ENCODE results near the gene SYTL3.
"Not testable (repeated sequence)": the region's sequence is repeated elsewhere in the genome, so short reads cannot be mapped to it uniquely, and the experiment has no call there.

The SYTL3 gene

GRCh38 chr6:158644231-158645063 lies 5.4 kb upstream of the SYTL3 start, which contains the start of gene DYNLT1:
Gene DYNLT1, minus strand, starts transcription at chr6:158644743. Its CDS starts 35 bp downstream, at chr6:158644708.
- H3K27ac Mint-ChIP-seq: peak within 1 kb of the TSS; percentile 81
- H3K9me3 Mint-ChIP-seq: no peaks in the 10 kb centered on the region
- H3K27me3 Mint-ChIP-seq: no peaks in the 10 kb centered on the region
- peak within 1 kb of the TSS; percentile 95 for H3K4me3 Mint-ChIP-seq
- peaks cover 73% of the 10 kb centered on the region for H3K4me1 Mint-ChIP-seq
- peak; percentile 87 for ATAC-seq
- peaks cover 13% of the 10 kb centered on the region for H3K36me3 Mint-ChIP-seq

- Mint-ChIP-seq H3K27ac (peak overlapping the region; percentile 81), H3K4me1 (peaks cover 72% of the 10 kb centered on the region), H3K27me3 (no peaks in the 10 kb centered on the region), H3K4me3 (peak overlapping the region; percentile 95), H3K9me3 (no peaks in the 10 kb centered on the region), H3K36me3 (peaks cover 6% of the 10 kb centered on the region)
- no peak for ATAC-seq
Observed at GRCh38 chr6:158645064-158646022, 4.5 kb upstream of the SYTL3 start.

- H3K9me3 Mint-ChIP-seq: no peaks in the 10 kb centered on the region
- no peaks in the 10 kb centered on the region for H3K36me3 Mint-ChIP-seq
- H3K4me3 Mint-ChIP-seq: peak overlapping the region; percentile 95
- H3K4me1 Mint-ChIP-seq: peaks cover 63% of the 10 kb centered on the region
- ATAC-seq: no peak
- peak overlapping the region; percentile 81 for H3K27ac Mint-ChIP-seq
- H3K27me3 Mint-ChIP-seq: no peaks in the 10 kb centered on the region
Observed at GRCh38 chr6:158646023-158646910, 3.6 kb upstream of the SYTL3 start.

DNA sequence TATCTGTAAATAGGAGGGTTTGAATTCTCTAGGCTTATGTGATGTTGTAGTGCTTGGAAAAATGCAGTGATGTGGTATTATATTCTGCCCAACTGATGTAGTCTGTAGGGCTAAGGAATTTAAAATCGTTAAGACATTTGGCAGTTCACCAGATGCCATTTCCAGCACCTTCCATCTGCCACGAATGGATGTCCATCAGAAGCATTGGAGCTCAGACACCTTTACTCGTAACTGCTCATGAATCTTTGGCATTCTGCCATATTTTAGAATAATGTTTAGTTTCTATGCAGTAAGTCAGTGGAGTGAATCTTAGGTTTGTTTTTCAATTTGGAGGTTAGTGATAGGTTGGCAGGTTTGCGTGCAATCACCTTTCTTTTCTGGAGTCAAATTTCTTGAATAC lies 2.4 kb upstream of the SYTL3 start:
- Mint-ChIP-seq H3K4me3 (no peak overlapping the region), H3K27ac (no peak overlapping the region), H3K27me3 (no peaks in the 10 kb centered on the region), H3K36me3 (no peaks in the 10 kb centered on the region), H3K4me1 (peaks cover 53% of the 10 kb centered on the region), H3K9me3 (no peaks in the 10 kb centered on the region)
- ATAC-seq: no peak

DNA sequence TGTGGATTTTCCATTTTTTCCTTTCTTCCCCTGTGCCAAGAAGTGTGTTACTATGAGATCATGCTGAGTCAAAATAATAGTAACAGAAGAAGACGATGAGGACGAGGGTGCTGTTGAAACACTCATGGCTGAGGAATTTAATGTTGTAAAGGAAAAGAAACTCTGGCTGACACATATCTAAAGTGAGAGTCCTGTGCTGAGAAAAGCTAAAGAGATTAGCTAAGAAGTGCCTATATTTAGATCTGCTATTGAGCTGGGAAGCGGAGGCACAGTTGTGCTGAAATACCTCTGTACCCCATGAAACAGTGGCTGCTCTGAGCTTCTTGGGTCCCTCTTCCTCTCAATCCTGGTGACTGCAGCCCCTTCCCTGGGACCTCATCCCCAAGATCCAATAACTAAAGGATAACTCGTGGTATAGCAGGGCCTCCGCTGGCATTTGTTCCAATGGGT lies 1.1 kb upstream of the SYTL3 start:
- H3K4me3 Mint-ChIP-seq: peak overlapping the region; percentile 82
- peak overlapping the region; percentile 98 for H3K27ac Mint-ChIP-seq
- no peaks in the 10 kb centered on the region for H3K36me3 Mint-ChIP-seq
- no peaks in the 10 kb centered on the region for H3K9me3 Mint-ChIP-seq
- peak; percentile 21 for ATAC-seq
- H3K4me1 Mint-ChIP-seq: peaks cover 53% of the 10 kb centered on the region
- H3K27me3 Mint-ChIP-seq: no peaks in the 10 kb centered on the region

DNA sequence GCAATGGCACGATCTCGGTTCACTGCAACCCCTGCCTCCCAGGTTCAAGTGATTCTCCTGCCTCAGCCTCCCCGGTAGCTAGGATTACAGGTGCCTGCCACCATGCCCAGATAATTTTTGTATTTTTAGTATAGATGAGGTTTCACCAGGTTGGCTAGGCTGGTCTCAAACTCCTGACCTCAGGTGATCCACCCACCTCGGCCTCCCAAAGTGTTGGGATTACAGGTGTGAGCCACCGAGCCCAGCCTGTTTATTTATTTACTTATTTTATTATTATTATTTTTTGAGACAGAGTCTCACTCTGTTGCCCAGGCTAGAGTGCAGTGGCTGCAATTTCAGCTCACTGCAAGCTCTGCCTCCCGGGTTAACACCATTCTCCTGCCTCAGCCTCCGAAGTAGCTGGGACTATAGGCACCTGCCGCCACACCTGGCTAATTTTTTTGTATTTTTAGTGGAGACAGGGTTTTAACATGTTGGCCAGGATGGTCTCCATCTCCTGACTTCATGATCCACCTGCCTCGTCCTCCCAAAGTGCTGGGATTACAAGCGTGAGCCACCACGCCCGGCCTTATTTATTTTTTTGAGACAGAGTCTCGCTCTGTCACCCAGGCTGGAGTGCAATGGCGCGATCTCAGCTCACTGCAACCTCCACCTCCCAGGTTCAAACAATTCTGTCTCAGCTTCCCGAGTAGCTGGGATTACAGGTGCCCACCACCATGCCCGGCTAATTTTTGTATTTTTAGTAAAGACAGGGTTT lies 2.3 kb downstream of the SYTL3 start:
- Mint-ChIP-seq H3K27ac (peak overlapping the region; percentile 91), H3K4me1 (peaks cover 44% of the 10 kb centered on the region), H3K36me3 (peaks cover 22% of the 10 kb centered on the region)
- H3K9me3 Mint-ChIP-seq, ATAC-seq, H3K4me3 Mint-ChIP-seq, H3K27me3 Mint-ChIP-seq: not testable (repeated sequence)

DNA sequence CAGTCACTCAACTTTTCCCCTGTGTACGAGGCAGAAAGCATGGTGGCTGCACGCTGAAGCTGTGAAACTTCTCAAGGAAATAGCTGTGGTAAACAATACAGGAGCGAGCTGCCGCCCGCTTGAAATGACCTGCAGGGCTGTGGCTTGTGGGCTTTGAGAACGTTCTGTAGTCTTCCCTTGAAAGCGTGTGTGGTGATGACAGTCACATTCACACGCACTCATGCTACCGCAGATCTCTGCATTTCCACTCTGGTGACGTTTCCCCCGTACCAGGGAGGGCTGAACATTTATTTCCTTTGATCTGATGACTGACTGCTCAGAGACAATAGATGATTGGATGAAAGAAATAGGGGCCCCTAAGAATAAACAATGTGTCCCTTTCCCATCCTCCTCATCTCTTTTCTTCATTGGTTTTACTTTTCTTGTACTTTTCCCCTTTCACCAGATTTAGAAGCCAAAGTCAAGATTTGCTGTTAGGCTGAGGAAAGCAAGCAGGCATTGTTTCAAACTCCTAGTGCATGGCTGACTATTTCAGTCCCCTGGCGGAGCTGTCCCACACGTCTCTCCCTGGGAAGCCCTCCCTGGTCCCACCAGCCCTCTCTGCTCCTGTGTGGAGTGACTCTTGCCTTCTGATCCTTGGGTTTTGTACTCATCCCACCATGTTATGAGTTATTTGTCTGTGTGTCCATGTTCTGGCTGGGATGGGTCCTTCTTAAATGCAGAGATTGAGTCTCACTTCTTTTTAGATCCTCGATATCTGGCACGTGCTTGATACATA lies 3.9 kb downstream of the SYTL3 start:
- Mint-ChIP-seq H3K9me3 (no peaks in the 10 kb centered on the region), H3K27ac (peak overlapping the region; percentile 91), H3K4me1 (peaks cover 39% of the 10 kb centered on the region), H3K4me3 (peak overlapping the region; percentile 48), H3K36me3 (peaks cover 22% of the 10 kb centered on the region), H3K27me3 (no peaks in the 10 kb centered on the region)
- peak; percentile 78 for ATAC-seq

GRCh38 chr6:158654498-158654897 lies 4.6 kb downstream of the SYTL3 start:
- H3K4me1 Mint-ChIP-seq: peaks cover 32% of the 10 kb centered on the region

GRCh38 chr6:158654960-158655489 lies 5.2 kb downstream of the SYTL3 start:
- Mint-ChIP-seq H3K27me3 (no peaks in the 10 kb centered on the region), H3K9me3 (no peaks in the 10 kb centered on the region), H3K36me3 (peaks cover 22% of the 10 kb centered on the region), H3K4me3 (no peak overlapping the region), H3K27ac (peak overlapping the region; percentile 91), H3K4me1 (peaks cover 29% of the 10 kb centered on the region)
- no peak for ATAC-seq

More at GRCh38 chr6:158654498-158654897, 4.6 kb downstream of the SYTL3 start:
- Mint-ChIP-seq H3K4me3 (no peak overlapping the region), H3K27me3 (no peaks in the 10 kb centered on the region), H3K9me3 (no peaks in the 10 kb centered on the region), H3K27ac (peak overlapping the region; percentile 91), H3K36me3 (peaks cover 22% of the 10 kb centered on the region)
- no peak for ATAC-seq

DNA sequence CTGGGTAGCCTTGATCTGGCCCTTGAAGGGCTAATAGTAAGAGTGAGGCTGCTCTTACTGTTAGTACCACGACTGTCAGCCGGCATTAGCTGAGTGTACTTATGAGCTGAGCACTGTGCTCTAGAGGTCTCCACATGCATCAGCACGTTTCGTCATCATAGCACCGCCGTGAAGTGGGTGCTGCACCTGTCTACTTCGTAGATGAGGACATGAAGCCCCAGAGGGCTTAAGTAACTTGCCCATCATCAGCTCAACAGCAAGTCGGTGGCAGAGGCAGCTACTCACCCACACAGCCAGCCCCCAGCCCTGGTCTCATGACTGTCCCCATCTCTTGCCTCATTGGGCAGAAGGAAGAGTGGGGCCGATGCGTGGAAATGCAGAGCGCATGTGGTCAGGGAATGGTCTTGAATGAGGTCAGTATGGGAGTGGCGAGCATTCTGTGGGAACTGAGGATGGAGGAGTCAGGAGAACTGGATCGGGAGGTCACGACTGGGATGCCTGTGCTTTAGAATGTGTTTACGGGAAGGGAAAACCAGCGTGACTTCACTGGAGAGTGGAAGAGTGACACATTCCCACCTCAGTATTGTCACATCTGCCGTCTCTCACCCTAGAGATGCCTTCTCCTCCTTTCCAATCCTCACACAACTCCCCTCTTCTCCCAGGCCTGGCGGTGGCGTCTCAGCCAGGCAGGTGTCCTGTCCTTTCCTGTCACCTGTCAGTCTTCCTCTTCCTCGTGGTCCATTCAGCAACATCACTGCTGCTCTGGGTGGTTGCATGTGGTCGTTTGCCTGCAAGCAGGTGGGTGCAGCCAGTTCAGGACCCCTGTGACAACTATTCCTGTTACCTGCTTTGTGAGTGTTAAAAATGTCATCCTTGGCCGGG lies 6.0 kb downstream of the SYTL3 start:
- H3K9me3 Mint-ChIP-seq: no peaks in the 10 kb centered on the region
- H3K4me3 Mint-ChIP-seq: no peak overlapping the region
- H3K4me1 Mint-ChIP-seq: peaks cover 32% of the 10 kb centered on the region
- H3K27ac Mint-ChIP-seq: peak overlapping the region; percentile 91
- ATAC-seq: no peak
- H3K27me3 Mint-ChIP-seq: no peaks in the 10 kb centered on the region
- H3K36me3 Mint-ChIP-seq: peaks cover 22% of the 10 kb centered on the region

DNA sequence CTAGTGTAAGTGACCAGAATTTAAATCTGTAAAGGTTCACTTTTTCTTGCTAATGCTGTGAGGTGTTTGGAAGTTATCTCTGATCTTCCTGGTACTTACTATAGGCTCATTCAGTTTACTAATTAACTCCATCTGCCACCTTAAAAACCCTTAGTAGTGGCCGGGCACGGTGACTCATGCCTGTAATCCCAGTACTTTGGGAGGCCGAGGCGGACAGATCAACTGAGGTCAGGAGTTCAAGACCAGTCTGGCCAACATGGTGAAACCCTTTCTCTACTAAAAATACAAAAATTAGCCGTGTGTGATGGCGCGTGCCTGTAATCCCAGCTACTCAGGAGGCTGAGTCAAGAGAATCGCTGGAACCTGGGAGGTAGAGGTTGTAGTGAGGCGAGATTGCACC lies 7.1 kb downstream of the SYTL3 start:
- H3K4me3 Mint-ChIP-seq: not testable (repeated sequence)

GRCh38 chr6:158660333-158660754 lies 10.5 kb downstream of the SYTL3 start:
- Mint-ChIP-seq H3K4me1 (peaks cover 7% of the 10 kb centered on the region), H3K27ac (no peak overlapping the region), H3K36me3 (peaks cover 17% of the 10 kb centered on the region), H3K4me3 (no peak overlapping the region), H3K27me3 (no peaks in the 10 kb centered on the region), H3K9me3 (no peaks in the 10 kb centered on the region)
- ATAC-seq: peak; percentile 68

More for the DNA sequence above, 7.1 kb downstream of the SYTL3 start:
- not testable (repeated sequence) for ATAC-seq, H3K9me3 Mint-ChIP-seq, H3K27me3 Mint-ChIP-seq, H3K27ac Mint-ChIP-seq
- Mint-ChIP-seq H3K4me1 (peaks cover 32% of the 10 kb centered on the region), H3K36me3 (peaks cover 22% of the 10 kb centered on the region)

Measured in stimulated activated memory B cell treated with anti-CD40 and anti-IgM and Interleukin-4, amounts not matched to agents 10 μg/mL and 1 μg/mL and 100 μg/mL, for 72 hours (primary cell).